Glutamatergic neuron (in vitro differentiated cells): Measurements from ENCODE around the gene USP4. TPM values are rescaled to one million over a fixed set of nuclear protein-coding genes. Genes with fewer than 3 reads are reported as not detected.
A peak's percentile ranks its signal among the peaks of the same experiment; 100 is the strongest.

Experiments
- DNase-seq: peaks from one replicate; pipeline ENCODE4 v3.0.0; 2022
- H3K27ac Mint-ChIP-seq: one replicate; pipeline ENCODE4 v1.8.0; 2020; ENCODE audit warnings: mild to moderate bottlenecking, mixed read lengths, inconsistent platforms; ENCODE audit not compliant: unreplicated experiment
- H3K27me3 Mint-ChIP-seq: one replicate; pipeline ENCODE4 v1.8.0; 2020; ENCODE audit warnings: mild to moderate bottlenecking, moderate library complexity, mixed read lengths, inconsistent platforms; ENCODE audit not compliant: unreplicated experiment
- H3K36me3 Mint-ChIP-seq: one replicate; pipeline ENCODE4 v1.8.0; 2020; ENCODE audit warnings: mild to moderate bottlenecking, mixed read lengths, inconsistent platforms; ENCODE audit not compliant: unreplicated experiment
- H3K4me1 Mint-ChIP-seq: one replicate; pipeline ENCODE4 v1.8.0; 2020; ENCODE audit warnings: mild to moderate bottlenecking, low read depth, mixed read lengths, inconsistent platforms; ENCODE audit not compliant: unreplicated experiment
- H3K4me3 Mint-ChIP-seq: one replicate; pipeline ENCODE4 v1.8.0; 2020; ENCODE audit warnings: mild to moderate bottlenecking, mixed read lengths, inconsistent platforms; ENCODE audit not compliant: unreplicated experiment
- H3K9me3 Mint-ChIP-seq: one replicate; pipeline ENCODE4 v1.8.0; 2020; ENCODE audit warnings: mild to moderate bottlenecking, moderate library complexity, mixed read lengths, inconsistent platforms; ENCODE audit not compliant: unreplicated experiment
- CTCF ChIP-seq: fragments of 200-600 bp; sonication (generic); IDR thresholded peaks from one replicate; pipeline ENCODE4 v1.5.0; 2021; ENCODE audit not compliant: partially characterized antibody, unreplicated experiment
- total RNA-seq: library from RNA; stranded (reverse); fragmentation: NEBNext Ultra II Directional; extraction: Animal tissue kit (Norgen Biotek cat#: 25700); gene quantifications from one replicate; pipeline ENCODE4 v1.2.1, GENCODE V29; 2021; ENCODE audit not compliant: unreplicated experiment

Gene USP4
- total RNA-seq, 1 donor from 2014 or later: 70.0 TPM

GRCh38 chr3:49371946-49372345, 32.1 kb upstream of the USP4 start:
- H3K27me3 Mint-ChIP-seq: peaks cover 7% of the 10 kb centered on the region
- H3K4me1 Mint-ChIP-seq: no peaks in the 10 kb centered on the region
- TF ChIP-seq CTCF: no peak
- no peak overlapping the region for H3K4me3 Mint-ChIP-seq
- DNase-seq: no peak
- no peaks in the 10 kb centered on the region for H3K36me3 Mint-ChIP-seq
- H3K9me3 Mint-ChIP-seq: no peaks in the 10 kb centered on the region
- H3K27ac Mint-ChIP-seq: no peak overlapping the region

GRCh38 chr3:49370585-49371290, 30.9 kb upstream of the USP4 start:
- no peak overlapping the region for H3K4me3 Mint-ChIP-seq
- H3K27ac Mint-ChIP-seq: peak overlapping the region; percentile 28
- H3K9me3 Mint-ChIP-seq: no peaks in the 10 kb centered on the region
- DNase-seq: no peak
- H3K36me3 Mint-ChIP-seq: no peaks in the 10 kb centered on the region
- H3K27me3 Mint-ChIP-seq: peaks cover 10% of the 10 kb centered on the region
- no peak for TF ChIP-seq CTCF
- H3K4me1 Mint-ChIP-seq: no peaks in the 10 kb centered on the region

GRCh38 chr3:49362561-49362960, 22.7 kb upstream of the USP4 start:
- Mint-ChIP-seq H3K4me1 (peaks cover 4% of the 10 kb centered on the region), H3K4me3 (no peak overlapping the region), H3K27ac (no peak overlapping the region), H3K9me3 (peaks cover 3% of the 10 kb centered on the region), H3K27me3 (peaks cover 3% of the 10 kb centered on the region), H3K36me3 (no peaks in the 10 kb centered on the region)
- DNase-seq: no peak
- TF ChIP-seq CTCF: no peak

GRCh38 chr3:49359623-49360022, 19.8 kb upstream of the USP4 start:
- Mint-ChIP-seq H3K4me1 (peaks cover 12% of the 10 kb centered on the region), H3K27ac (peak overlapping the region; percentile 84), H3K4me3 (no peak overlapping the region), H3K27me3 (no peaks in the 10 kb centered on the region), H3K36me3 (no peaks in the 10 kb centered on the region), H3K9me3 (peaks cover 8% of the 10 kb centered on the region)
- TF ChIP-seq CTCF: no peak
- no peak for DNase-seq

- Mint-ChIP-seq H3K36me3 (no peaks in the 10 kb centered on the region), H3K27me3 (peaks cover 2% of the 10 kb centered on the region), H3K9me3 (peaks cover 8% of the 10 kb centered on the region), H3K27ac (peak overlapping the region; percentile 84), H3K4me1 (peaks cover 12% of the 10 kb centered on the region), H3K4me3 (peak overlapping the region; percentile 81)
- TF ChIP-seq CTCF: no peak
- no peak for DNase-seq
These were observed 19.0 kb upstream of the USP4 start for GRCh38 chr3:49358884-49359225.
